Activated CD4-positive, alpha-beta T cell treated with anti-CD3 and anti-CD28 coated beads for 24 hours (primary cell): ENCODE data around the gene CCDC12.

Experiments used
- DNase-seq, 2 donors: peaks; one replicate each; pipeline ENCODE4 v3.0.0-alpha.2; 2020; ENCODE audit warnings: low read depth in 2 of 2

The CCDC12 gene

GRCh38 chr3:46936733-46937250, 39.8 kb downstream of the CCDC12 start:
- no peak for DNase-seq

GRCh38 chr3:46935989-46936558, 40.5 kb downstream of the CCDC12 start:
- no peak for DNase-seq

GRCh38 chr3:46935168-46935858, 41.2 kb downstream of the CCDC12 start:
- no peak for DNase-seq

DNA sequence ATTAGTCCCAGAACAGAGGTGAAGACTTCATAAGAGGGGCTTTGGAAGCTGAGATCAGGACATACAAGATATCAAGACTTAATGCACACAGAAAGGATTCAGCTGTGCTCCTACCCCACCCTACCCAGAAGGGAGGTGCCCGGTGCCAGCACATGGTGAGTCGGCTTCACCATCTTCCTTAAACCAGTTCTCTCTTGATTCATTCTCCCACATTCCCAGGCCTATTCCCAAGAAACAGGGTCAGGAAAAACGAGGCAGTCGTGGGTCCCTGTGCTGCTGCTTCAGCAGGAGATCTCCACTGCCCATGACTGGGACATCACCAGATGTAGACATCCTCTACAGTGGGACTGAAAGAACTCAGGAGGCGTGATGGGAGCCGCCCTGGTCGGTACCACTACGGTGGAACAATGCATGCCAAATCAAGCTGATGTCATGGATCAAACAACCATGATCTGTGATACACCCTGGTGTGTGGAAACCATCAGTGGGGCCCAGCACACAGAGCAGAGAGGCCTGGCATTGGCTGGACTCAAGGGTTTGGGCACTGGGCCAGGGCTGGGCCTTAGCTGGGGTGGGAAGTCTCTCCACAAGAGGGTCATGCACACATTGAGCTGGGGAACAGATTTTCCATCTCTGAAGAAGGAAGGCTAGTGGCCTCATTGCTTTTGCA, 41.9 kb downstream of the CCDC12 start:
- DNase-seq, result no peak

DNA sequence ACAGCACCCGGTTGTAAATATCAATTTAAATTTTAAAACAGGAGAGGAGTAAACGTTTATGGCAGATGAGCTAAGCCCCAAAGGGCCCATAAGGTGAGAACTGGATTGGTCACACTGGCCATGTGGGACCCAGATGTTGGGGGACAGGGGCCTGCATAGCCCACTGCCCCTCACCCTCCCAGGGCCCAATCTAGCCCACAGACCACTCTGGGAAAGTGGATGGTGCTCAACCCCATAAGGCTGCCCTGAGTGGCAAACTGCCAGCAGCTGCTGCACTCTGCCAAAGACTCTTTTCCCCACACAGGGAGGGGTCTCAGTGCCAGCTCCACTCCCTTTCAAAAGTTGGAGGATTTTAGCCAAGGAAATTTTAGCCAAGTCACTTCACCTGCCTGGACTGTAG, 42.5 kb downstream of the CCDC12 start:
- no peak for DNase-seq

DNA sequence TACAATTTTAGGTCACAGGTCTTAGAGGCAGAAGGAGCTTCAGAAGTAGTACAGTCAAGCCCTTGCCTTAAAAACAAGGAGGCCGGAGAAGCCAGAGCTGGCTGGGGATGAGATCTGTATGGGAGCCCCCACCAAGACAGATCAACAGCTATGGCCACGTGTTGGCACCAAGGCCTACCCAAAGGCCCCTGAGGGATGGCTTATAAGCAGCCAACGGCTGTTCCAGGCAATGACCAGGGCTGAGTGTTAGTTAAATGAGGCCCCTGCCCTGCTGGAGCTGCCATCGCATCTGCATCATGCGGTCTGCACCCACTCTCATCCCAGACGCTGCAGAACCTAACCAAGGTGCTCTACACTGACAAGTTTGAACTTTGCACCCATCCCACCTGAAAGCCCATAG, 43.3 kb downstream of the CCDC12 start:
- DNase-seq, result no peak

GRCh38 chr3:46932455-46933225, 43.9 kb downstream of the CCDC12 start:
- no peak for DNase-seq

DNA sequence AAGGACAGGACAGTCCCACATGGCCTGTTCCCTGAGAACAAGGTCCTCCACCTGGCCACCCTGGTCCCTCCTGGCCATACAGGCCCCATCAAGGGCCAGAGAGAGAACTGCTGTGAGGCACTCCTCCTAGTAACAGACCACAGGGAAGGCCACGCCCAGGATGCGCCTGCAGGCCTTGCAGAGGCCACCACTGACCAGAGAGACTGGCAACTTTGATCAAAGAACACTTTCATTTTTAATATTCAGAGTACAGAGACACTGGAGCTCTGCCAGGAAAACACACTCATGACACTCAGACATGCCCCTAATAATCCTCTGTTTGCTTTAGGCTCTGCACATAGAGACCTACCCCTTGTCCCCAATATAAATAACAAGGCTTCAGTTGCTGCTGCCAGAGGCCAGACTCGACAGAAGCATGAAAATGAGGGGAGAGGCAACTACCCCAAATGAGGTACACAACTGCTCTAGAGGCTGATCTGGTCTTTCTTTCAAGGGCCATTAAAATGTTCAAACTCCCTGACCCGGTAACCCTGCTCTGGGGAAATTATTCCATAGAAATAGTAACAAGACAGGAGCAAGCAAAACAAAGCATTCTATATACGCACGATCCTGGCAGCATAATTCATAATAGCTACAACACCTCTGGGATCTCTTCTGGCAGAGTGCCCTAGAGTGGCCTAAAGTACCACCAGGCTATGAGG, 44.8 kb downstream of the CCDC12 start:
- no peak for DNase-seq

GRCh38 chr3:46930945-46931403, 45.6 kb downstream of the CCDC12 start:
- no peak for DNase-seq

- no peak for DNase-seq
Measured at GRCh38 chr3:46930166-46930944, 46.2 kb downstream of the CCDC12 start.

DNA sequence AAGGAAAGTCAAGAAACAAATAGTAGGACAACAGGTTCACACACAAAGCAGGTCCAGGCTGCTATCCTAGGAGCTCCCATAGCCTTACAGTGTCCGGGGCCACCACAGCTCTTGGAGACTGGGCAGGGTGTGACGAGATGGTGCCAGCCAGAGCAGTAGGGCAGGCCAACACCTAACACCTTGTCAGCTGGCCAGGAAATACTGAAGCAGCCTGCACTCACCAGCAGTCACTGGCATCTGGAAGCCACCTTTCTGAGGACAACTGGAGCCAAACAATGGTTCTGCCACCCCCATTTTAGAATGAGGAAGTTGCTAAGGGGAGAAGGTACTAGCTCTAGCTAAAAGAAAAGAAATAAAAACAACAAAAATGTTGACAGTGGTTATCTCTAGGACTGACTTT, 47.2 kb downstream of the CCDC12 start:
- no peak for DNase-seq

DNA sequence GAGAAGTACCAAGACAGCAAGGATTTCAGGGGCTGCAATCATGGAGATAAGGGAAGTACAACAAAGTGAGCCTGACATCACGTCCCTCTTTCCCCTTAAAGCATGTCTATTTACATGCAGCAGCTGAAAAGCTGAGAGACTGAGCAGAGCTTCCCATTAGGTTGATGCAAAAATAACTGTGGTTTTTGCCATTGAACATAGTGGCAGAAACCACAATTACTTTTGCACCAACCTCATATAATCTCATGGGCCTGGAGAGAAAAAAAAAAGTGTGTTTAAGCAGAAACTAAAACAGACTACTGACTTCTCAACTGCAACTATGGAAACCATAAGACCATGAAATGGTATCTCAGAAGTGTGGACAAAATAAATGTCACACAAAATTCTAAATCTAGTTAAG, 48.3 kb downstream of the CCDC12 start:
- no peak for DNase-seq

GRCh38 chr3:46927718-46928073, 48.8 kb downstream of the CCDC12 start:
- no peak for DNase-seq

DNA sequence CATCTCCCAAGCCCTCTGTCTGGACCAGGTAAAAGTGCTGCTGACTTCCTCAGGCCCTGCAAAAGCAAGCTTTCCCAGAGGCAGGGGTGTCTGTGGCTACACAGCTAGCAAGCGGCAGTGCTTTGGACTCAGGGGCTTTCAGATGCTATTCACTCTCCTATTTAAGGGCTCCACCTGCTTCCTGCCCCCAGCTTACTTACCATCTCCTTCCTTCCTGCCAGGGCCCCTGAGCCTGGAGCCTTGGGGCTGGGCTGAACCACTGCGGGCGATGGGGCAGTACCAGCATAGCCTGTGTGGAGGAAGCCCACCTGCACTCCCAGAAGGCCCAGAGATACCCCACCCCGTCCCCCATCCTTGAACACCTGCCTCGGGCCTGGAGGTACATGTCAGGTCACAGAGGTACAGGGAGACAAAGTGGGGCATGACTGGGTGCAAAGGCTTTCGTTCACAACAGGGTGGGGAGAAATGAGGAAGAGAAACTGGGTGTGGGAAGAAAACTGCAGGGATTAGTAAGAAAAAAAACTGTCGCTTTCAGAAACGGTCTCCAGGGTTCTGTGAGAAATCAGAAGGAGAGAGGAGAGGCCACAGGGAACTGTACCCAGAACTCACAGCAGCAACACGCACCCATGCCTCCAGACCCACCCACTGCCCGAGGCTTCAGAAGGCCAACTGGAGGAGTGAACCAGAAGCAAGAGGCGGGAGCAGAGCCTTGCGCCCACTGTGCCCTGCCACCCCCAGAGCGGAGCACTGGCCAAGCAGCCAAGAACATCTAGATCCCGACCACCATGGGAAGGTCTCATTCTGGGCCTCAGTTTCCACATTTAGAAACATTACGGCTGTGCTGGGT, 49.5 kb downstream of the CCDC12 start:
- DNase-seq, result no peak

DNA sequence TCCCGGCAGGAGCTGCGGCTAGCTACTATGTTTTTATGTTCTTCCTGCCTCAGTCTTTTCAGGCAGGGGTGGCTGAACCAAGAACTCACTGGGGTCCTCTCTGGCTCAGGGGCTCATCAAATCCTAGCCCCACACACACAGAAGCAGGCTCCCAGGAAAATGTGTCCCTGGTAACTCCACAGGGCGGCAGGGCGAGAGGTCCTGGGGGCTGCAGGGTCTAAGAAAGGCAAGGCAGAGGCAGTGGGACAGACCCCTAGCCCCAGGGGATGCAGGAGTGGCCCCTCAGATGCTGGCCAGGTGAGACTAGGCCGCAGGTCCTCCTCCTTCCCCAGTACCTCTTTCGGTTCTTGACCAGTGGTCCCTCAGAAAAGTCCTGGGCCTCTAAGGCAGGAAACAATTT, 50.1 kb downstream of the CCDC12 start:
- no peak for DNase-seq

DNA sequence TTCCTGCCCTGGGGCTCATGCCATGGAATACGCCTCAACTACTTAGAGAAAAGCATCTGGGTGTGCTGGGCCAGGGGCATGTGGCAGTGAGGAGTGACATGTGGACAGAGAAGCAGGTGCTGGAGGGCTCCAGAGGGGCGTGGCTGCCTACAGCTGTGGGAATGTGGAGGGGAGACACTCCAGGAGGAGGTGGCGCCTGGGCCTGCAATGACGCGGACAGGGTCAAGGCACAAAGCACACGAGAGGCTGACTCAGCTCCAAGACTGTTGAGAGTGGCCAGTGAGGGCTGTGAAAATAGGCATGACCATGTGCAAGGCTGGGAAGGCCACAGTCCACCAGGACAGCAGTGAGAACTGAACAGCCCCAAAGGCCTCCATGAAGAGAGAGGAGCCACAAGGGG, 50.5 kb downstream of the CCDC12 start:
- DNase-seq, result no peak

- DNase-seq, result no peak
Measured at GRCh38 chr3:46925585-46925934, 51.0 kb downstream of the CCDC12 start.

DNA sequence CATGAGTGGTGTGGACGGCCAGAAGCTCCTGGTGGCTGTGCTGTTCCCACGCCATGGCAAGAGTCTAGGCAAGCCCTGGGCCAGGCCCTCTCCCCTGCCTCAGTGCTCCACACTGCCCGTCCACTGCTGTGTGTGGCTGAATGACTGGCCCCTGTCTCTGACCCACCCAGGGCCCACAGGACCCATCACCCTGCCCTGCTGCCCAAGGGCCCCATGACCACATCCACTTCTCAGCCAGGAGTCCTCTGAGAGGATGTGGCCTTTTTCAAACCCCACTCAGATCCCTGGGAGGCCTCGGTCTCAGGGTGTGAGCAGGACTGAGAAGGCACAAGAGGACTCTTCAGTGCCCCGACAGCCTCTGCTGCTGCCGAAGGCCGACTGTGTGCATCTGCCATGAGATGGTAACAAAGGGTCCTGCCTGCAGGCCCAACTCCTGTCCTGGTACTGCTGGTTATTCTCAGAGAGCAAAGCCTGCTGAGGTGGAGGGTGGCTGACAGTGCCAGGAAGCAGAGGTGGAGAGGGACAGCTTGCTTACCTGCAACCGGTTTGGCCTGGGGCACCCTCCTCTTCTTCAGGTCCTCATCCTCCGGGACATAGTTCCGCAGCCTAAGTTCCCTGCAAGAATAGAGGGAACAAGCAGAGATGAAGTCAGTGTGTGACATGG, 51.5 kb downstream of the CCDC12 start:
- no peak for DNase-seq

- peak; percentile 18 to 24 for DNase-seq
Measured at GRCh38 chr3:46923559-46924350, 52.8 kb downstream of the CCDC12 start.
